GM21737 (cell line): ENCODE measurements around the gene FBXO27.
"Not testable (repeated sequence)": the region's sequence is repeated elsewhere in the genome, so short reads cannot be mapped to it uniquely, and the experiment has no call there.

ENCODE experiments used
- ATAC-seq: cut with Tn5 transposase; IDR thresholded peaks from one replicate; pipeline ENCODE4 v1.9.1; 2021; ENCODE audit warnings: mild to moderate bottlenecking, moderate library complexity; ENCODE audit not compliant: unreplicated experiment

Gene FBXO27

DNA sequence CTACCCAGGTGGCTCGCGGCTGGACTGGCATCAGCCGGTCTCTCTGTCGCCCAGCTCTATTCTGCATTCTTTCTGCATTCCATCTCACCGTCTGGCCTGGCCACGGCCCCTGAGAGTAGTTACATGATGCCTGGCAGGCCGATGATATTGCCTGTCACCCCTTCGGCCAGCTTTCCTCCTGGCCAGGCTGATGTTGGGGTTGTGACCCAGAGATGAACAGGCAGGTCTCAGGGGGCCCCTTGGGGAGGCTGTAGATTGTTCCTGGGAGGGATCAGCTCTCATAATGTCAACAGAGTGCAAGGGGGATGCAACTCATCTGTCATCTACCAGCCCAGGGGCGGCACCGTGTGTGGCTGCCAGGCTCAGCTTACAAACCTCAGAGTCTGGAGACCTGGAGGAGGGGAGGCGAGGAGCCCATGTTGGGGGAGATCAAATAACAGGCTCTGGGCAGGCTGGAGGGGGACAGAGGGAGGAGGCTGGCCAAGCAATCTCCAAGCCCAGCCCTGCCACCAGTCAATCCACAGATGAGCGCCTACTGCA is 43.2 kb downstream of the FBXO27 start:
- no peak for ATAC-seq

DNA sequence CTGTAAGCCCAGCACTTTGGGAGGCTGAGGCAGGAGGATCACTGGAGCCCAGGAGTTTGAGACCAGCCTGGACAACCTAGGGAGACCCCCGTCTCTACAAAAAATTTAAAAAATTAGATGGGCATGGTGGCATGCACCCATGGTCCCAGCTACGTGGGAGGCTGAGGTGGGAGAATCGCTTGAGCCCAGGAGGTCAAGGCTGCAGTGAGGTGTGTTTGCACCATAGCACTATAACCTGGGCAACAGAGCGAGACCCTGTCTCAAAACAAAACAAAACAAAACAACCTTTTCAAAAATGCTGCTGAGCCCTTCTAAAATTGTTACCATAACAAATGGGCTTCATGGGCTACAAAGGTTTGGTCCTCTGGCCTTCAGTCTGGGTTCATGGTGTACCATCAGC is 43.7 kb downstream of the FBXO27 start:
- not testable (repeated sequence) for ATAC-seq

DNA sequence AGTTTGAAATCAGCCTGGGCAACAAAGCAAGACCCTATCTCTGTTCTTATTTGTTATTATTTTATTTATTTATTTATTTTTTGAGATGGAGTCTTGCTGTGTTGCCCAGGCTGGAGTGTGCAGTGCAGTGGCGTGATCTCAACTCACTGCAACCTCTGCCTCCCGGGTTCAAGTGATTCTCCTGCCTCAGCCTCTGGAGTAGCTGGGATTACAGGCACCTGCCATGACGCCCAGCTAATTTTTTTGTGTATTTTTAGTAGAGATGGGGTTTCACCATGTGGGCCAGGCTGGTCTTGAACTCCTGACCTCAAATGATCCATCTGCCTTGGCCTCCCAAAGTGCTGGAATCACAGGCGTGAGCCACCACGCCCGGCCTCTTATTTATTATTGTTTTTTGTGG is 44.6 kb downstream of the FBXO27 start:
- not testable (repeated sequence) for ATAC-seq

DNA sequence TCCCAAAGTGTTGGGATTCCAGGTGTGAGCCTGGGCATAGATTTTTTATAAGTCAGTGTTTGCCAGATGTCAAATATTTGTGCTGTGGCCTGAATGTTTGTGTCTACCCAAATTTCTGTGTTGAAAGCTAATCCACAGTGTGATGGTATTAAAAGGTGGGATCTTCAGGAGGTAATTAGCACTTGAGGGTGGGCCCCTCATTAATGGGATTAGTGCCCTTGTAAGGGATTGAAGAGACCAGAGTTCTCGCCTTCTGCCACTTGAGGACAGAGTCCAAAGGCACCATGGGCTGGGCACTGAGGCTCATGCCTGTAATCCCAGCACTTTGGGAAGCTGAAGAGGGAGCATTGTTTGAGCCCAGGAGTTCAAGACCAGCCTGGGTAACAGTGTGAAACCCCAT is 47.1 kb downstream of the FBXO27 start:
- no peak for ATAC-seq

DNA sequence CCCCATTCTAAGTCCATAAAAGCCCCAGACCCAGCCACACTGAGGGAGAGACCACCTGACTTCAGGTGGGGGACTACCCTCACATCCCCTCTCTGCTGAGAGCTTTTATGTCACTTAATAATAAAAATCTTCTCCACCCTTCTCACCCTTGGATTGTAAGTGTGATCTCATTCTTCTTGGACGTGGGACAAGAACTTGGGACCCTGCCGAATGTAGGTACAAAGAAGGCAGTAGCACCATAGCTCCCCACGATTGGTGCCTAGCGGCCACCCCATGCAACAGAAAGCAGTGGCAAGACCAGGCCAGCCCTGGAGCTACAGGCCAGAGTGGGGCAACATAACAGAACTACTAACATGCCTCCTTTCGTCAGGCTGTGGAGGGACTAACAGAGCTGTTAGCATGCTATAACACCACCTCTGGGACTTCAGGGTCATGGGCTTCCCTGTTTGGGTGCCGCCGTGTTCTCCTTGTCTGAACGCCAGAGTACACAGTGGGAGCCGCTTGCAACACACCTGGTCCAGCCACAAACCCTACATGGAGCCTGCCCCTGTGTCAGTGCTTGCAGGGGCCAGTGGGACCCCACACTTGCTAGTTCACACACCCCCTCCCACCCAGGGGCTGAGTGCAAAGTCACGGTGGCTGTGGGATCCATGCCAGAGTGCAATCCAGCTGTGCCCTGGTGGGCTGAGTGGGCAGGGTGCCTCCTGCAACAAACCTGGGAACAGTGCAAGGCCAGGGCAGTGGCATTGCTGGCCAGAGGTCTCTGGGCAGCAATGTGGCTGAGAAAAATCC is 51.6 kb downstream of the FBXO27 start:
- no peak for ATAC-seq

DNA sequence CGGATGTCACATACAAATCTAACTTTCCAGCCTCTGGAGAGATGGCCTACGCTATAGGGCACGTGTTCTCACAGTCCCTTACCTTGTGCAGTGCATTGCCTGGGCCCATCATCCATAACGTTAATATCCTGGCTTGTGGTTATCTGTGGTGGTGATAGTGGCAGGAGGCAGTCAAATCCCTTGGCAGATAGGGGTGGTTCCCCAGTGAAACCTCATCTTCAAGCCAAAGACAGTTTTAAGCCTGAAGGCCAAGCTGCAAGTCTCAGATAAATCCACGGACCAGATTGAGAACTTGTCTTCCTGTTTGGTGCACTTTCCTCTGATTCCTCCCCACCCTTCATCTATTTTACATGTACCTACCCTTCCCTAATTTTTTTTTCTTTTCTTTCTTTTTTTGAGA is 52.5 kb downstream of the FBXO27 start:
- no peak for ATAC-seq

DNA sequence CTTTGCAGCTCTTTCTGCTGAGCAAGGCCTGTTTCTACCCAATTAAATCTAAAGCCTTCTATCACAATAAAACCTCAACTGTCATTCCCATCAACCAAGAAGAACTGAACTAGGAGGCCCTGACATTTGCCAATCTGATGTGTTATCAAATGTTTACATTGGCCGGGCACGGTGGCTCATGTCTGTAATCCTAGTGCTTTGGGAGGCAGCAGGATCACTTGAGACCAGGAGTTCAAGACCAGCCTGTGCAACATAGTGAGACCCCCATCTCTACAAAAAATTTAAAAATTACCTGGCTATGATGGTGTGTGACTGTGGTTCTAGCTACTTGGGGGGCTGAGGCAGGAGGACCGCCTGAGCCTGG is 54.0 kb downstream of the FBXO27 start:
- no peak for ATAC-seq

DNA sequence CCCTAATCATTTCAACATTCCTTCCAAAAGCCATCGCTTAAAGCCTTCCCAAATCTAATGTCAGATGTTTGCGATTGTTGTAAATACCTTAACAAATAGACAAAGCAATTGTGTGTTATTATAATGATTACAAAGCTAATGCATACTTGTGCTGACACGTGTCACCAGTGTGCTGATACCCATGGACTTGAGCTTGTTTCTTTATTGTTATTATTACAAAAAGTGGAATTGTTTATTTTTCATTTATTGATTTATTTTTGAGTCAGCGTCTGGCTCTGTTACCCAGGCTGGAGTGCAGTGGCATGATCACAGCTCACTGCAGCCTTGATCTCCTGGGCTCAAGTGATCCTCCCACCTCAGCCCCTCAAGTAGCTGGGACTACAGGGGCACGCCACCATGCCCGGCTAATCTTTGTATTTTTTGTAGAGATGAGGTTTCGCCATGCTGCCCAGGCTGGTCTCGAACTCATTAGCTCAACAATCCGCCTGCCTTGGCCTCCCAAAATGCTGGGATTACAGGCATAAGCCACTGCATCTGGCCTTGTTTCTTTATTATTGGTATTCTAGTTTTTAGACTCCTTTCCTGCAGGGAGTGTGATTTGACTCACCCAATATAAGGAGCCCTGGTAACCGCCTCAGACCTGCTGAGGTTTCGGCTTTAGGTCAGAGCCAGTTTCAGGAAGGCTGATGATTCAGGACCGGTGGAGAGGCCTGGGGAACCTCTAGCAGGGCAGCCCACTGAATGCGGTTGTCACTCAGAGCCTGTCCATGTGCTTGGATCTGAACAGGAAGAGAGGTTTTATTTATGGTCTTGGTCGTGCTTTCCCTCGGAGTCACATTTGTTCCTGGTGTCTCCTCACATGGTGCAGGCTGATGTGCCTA is 54.7 kb downstream of the FBXO27 start:
- ATAC-seq = peak; percentile 63

DNA sequence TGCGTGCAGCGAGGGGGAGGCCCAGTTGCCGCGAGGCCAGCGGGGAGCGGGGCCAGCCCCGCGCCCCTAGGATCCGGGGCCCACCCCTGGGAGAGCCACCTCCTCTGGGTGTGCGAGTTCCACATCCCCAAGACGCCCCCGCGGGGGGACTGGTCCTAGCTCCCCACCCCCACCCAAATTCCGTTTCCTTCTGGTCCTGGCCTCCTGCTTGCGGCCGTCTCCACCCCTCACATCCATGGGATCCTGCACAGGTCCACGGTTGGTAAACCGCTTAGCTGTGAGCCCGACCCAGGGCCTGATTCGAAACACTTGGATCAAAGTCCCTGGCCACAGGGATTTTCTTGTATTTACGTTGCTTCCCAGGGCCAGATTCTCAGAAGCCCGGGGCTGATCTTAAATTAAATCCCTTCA is 56.5 kb downstream of the FBXO27 start:
- no peak for ATAC-seq

DNA sequence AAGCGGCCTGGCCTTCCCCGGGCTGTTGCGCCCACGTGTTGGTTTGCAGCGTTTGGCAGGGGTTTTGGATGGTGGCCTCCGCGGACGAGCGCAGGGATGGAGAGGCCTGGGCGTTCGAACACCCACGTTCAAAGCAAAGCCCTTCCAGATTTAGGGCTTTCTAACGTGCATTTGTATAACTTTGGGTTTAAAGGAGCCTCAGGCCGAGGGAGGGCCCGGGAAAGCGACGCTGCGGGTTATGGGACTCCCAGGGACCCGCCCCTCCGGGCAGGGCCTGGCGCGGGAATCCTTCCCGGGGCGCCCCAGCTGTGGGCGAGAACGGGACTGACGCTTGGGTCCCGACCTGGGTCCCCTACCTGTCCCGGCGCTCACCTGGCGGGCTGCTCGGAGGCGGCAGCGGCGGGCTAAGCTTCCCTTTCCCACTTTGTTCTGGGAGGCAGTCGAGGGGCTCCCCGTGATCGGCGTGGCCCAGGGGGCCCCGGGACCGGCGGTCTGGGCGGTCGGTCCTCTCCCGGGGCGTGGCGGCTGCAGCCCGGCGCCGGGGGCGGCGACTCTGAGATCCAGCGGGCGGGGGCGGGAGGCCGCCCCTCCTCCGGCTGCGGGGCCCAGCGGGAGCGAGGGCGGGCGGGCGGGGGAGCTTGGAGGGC is 57.0 kb downstream of the FBXO27 start, which contains the start of gene FBXO17:
TSS of gene FBXO17 (minus strand) at position 529 of the 647 bp plus-strand sequence. CDS start 25,423 bp downstream, outside the sequence.
- no peak for ATAC-seq

DNA sequence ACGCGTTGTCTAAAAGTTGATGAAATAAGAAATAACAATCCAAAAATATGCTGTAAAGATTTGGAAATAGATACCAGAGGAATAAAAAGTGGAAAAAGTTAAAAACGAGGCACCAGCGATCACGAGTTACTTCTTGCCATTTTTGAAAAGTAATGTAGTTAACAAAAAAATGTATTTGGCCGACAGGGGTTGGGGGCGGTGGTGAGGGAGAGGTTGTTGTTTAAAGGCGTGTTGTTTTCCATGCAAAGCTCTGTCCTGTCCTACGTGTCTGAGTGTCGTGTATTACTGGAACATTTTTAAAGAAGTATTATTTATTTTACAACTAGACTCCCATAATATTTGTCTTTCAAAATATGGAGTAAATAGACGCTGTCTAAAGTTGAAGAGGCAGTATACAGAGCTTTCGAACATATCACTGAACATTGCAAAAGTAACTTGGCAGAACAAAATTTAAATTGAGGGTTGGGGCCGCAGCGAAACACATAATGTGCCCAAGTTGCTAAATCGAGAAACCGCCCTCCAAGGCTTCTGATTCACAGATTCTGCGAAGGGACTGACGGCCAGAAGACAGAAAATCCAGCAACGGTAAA is 57.6 kb downstream of the FBXO27 start:
- ATAC-seq = no peak
